Dermis microvascular lymphatic vessel endothelial cell (primary cell): ENCODE measurements around the gene PCDHGB2. TPM values are rescaled to one million over a fixed set of nuclear protein-coding genes. Genes with fewer than 3 reads are reported as not detected.
"Not testable (repeated sequence)": the region's sequence is repeated elsewhere in the genome, so short reads cannot be mapped to it uniquely, and the experiment has no call there.

Experiments used
- DNase-seq, 2 donors: peaks; one replicate each; pipeline versions ENCODE4 v3.0.0 to v3.0.0-alpha.2; 2010; ENCODE audit warnings: low read depth in 2 of 2
- total RNA-seq: library from RNA; depleted of rRNA; stranded (reverse); fragments of >200 nt; gene quantifications from 2 replicates; pipeline ENCODE4 v1.2.1, GENCODE V29; 2014

PCDHGB2 gene
- total RNA-seq, 1 donor from 2014 or later, result 0.64 TPM

DNA sequence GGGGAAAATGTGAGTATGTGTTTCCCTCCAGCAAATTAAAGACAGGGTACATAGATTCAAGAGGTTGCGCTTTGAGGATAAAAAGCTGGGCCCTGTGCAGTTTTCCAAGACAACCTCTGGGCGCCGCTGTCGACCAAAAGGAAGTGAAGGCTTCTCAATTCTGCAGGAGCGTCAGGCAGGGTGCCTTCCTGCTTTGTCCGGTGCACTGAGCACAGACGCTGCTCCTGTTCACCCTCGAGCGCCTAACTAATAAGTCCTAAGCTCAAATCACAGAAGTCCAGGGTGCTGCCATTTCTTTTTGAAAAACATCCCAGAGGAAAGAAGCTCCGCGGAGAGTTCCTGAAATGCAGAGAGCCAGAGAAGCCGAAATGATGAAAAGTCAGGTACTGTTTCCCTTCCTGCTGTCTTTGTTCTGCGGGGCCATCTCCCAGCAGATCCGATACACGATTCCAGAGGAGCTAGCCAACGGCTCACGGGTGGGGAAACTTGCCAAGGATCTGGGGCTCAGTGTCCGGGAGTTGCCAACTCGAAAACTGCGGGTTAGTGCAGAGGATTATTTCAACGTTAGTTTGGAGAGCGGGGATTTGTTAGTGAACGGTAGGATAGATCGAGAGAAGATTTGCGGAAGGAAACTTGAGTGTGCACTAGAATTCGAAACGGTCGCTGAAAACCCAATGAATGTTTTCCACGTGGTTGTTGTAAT, 9.7 kb upstream of the PCDHGB2 start, which contains the start of gene PCDHGB1:
TSS of gene PCDHGB1 (plus strand) at position 183 of the 703 bp plus-strand sequence. CDS start at position 345, 162 bp downstream.
- peak in 1 of 2 donors; percentile 42 for DNase-seq

DNA sequence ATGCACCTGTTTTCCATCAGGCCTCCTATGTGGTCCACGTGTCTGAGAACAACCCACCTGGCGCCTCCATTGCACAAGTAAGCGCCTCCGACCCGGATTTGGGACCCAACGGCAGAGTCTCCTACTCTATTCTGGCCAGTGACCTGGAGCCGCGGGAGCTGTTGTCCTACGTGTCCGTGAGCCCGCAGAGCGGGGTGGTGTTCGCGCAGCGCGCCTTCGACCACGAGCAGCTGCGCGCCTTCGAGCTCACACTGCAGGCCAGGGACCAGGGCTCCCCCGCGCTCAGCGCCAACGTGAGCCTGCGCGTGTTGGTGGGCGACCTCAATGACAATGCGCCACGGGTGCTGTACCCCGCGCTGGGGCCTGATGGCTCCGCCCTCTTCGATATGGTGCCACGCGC, 8.2 kb upstream of the PCDHGB2 start:
- no peak for DNase-seq

DNA sequence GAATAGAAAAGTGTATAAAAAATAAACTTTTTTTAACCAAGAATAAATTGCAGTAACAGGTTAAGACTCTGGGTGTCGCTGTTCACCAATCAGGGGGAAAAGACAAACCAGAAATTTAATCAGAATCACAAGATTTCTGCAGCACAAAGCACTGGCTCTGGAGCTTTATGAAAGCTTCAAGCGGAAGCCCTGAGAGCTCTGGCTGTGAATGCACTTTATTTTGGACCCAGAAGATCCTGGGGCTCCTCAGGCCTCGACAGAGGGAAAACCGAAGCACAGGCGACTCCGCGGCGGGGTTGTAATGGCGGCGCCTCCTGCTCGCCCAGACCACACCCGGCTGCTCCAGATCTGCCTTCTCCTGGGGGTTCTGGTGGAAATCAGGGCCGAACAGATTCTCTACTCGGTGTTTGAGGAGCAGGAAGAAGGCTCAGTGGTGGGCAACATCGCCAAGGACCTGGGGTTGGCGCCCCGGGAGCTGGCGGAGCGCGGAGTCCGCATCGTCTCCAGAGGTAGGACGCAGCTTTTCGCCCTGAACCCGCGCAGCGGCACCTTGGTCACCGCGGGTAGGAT, 4.8 kb upstream of the PCDHGB2 start, which contains the start of gene PCDHGA4:
TSS of gene PCDHGA4 (plus strand) at position 122 of the 570 bp plus-strand sequence. CDS start at position 209, 87 bp downstream.
- peak in 1 of 2 donors; percentile 25 for DNase-seq

DNA sequence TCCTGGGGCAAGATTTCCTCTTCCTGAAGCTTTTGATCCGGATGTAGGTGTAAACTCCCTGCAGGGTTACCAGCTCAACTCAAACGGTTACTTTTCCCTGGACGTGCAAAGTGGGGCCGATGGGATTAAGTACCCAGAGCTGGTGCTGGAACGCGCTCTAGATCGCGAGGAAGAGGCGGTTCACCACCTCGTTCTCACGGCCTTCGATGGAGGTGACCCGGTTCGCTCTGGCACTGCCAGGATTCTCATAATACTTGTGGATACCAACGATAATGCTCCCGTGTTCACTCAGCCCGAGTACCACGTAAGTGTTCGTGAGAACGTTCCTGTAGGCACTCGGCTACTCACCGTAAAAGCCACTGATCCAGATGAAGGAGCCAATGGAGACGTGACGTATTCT, 4.2 kb upstream of the PCDHGB2 start:
- no peak for DNase-seq

DNA sequence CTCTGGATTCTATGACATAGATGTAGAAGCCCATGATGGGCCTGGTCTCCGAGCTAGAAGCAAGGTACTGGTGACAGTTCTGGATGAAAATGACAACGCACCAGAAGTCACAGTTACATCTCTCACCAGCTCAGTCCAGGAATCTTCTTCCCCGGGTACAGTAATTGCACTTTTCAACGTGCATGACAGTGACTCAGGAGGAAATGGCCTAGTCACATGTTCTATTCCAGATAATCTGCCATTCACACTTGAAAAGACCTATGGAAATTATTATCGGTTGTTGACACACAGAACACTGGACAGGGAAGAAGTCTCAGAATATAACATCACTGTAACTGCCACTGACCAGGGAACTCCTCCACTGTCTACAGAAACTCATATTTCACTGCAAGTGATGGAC, 3.7 kb upstream of the PCDHGB2 start:
- DNase-seq, result no peak

DNA sequence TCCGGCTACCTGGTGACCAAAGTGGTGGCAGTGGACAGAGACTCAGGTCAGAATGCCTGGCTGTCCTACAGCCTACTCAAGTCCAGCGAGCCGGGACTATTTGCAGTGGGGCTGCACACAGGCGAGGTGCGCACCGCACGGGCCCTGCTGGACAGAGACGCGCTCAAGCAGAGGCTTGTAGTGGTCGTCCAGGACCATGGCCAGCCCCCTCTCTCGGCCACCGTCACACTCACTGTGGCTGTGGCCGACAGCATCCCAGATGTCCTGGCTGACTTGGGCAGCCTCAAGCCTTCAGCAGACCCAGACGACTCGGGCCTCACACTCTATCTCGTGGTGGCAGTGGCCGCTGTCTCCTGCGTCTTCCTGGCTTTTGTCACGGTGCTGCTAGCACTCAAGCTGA, 2.8 kb upstream of the PCDHGB2 start:
- no peak for DNase-seq

DNA sequence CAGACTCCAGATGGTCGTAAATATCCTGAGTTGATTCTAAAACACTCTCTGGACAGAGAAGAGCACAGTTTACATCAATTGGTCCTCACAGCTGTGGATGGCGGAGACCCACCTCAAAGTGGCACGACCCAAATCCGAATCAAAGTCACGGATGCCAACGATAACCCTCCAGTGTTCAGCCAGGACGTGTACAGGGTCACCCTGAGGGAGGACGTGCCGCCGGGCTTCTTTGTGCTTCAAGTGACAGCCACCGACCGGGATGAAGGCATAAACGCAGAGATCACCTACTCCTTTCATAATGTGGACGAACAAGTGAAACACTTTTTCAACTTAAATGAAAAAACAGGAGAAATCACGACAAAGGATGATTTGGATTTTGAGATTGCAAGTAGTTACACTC, 891 bp downstream of the PCDHGB2 start:
- DNase-seq, result no peak

DNA sequence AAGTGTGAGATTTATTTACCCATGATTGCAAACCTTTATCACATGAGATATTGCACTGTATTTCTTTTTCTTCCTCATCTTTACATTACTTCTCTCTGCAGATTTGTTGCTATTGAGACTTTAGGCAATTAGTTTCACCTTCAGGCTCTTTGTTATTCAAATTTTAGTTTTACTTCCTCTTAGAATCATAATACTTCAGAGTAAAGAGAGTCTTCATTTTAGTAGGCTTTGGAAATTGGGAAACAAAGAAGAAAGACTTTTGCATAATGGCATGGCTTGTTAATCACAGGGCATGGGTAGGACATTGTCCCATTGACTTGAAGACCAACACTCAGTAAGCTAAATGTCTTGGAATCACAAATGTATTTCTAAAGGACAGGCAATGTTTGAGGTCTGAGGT, 2.9 kb downstream of the PCDHGB2 start:
- DNase-seq, result no peak

DNA sequence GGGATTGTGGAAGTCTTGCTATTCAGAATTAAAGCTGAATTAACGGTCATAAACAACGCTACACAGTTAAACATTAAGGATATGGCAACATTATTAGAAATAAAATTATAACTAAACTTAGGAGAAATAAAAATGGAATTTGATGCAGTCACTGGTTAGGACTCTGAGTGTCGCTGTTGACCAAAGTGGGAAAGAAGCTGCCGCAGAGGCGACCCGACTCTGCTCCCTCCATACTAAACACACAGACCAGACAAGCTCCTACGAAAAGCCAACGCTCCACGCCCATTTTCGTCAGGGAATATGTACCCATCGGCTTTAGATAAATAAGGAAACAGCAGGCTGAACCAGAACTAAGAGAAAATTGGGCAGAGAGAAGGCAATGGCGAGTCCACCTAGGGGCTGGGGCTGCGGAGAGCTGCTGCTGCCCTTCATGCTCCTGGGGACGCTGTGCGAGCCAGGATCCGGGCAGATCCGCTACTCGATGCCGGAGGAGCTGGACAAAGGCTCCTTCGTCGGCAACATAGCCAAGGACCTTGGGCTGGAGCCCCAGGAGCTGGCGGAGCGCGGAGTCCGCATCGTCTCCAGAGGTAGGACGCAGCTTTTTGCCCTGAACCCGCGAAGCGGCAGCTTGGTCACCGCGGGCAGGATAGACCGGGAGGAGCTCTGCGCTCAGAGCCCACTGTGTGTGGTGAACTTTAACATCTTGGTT, 4.3 kb downstream of the PCDHGB2 start, which contains the start of gene PCDHGA5:
TSS of gene PCDHGA5 (plus strand) at position 211 of the 709 bp plus-strand sequence. CDS start at position 380, 169 bp downstream.
- no peak for DNase-seq

DNA sequence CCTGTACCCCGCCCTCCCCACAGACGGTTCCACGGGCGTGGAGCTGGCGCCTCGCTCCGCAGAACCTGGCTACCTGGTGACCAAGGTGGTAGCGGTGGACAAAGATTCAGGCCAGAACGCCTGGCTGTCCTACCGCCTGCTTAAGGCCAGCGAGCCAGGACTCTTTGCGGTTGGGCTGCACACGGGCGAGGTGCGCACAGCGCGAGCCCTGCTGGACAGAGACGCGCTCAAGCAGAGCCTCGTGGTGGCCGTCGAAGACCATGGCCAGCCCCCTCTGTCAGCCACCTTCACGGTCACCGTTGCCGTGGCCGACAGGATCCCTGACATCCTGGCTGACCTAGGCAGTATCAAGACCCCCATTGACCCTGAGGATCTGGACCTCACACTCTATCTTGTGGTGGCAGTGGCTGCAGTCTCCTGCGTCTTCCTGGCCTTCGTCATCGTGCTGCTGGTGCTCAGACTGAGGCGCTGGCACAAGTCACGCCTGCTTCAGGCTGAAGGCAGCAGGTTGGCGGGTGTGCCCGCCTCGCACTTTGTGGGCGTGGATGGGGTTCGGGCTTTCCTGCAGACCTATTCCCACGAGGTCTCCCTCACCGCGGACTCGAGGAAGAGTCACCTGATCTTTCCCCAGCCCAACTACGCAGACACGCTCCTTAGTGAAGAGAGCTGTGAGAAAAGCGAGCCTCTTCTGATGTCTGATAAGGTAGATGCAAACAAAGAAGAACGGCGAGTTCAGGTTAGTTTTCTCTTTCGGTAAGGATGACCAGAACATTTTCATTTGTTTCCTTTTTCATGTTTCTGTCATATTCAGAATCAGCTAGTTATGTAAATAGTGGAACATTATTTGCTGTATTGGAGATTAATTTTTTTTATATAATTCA, 6.5 kb downstream of the PCDHGB2 start:
- no peak for DNase-seq

DNA sequence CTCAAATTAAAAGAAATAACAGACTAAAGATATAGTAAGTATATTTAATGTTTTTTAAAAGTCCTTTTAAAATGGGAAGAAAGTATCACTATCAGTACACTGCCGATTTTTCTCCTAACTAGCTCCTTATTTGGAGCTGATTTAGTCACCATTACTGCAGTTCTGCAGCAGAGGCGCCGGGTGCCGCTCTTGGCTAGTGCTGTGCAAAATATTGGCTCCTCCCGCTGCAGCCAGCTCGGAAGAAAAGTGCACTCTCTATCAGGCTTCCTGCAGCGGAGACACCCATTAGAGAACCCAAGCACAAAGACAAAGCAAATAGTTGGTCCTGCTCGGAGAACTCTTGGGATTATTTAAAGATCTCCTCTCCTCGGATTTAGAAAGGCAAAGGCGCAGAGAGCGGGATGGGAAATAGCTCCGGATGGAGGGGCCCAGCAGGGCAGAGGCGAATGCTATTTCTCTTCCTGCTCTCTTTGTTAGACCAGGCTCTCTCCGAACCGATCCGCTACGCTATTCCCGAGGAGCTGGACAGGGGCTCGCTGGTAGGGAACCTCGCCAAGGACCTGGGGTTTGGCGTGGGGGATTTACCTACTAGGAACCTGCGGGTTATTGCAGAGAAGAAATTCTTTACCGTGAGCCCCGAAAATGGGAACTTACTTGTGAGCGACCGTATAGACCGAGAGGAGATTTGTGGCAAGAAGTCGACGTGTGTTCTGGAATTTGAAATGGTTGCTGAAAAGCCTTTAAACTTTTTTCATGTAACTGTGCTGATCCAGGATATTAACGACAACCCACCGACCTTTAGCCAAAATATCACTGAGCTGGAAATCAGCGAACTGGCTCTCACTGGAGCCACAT, 10.4 kb downstream of the PCDHGB2 start, which contains the start of gene PCDHGB3:
TSS of gene PCDHGB3 (plus strand) at position 249 of the 855 bp plus-strand sequence. CDS start at position 402, 153 bp downstream.
- peak; percentile 38 to 71 for DNase-seq

DNA sequence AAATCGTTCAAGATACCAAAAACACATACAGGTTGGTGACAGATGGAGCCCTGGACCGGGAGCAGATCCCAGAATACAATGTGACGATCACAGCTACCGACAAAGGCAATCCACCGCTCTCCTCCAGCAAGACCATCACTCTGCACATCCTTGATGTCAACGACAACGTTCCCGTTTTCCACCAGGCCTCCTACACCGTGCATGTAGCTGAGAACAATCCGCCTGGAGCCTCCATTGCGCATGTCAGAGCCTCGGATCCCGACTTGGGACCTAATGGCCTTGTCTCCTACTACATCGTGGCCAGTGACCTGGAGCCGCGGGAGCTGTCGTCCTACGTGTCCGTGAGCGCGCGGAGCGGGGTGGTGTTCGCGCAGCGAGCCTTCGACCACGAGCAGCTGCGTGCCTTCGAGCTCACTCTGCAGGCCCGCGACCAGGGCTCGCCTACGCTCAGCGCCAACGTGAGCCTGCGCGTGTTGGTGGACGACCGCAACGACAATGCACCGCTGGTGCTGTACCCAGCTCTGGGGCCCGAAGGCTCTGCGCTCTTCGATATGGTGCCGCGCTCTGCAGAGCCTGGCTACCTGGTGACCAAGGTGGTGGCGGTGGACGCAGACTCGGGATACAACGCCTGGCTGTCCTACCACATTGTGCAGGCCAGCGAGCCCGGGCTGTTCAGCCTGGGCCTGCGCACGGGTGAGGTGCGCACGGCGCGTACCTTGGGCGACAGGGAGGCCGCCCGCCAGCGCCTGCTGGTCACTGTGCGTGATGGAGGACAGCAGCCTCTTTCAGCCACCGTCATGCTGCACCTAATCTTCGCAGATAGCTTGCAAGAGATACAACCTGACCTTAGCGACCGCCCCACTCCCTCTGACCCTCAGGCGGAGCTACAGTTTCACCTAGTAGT, 12.0 kb downstream of the PCDHGB2 start:
- no peak for DNase-seq

DNA sequence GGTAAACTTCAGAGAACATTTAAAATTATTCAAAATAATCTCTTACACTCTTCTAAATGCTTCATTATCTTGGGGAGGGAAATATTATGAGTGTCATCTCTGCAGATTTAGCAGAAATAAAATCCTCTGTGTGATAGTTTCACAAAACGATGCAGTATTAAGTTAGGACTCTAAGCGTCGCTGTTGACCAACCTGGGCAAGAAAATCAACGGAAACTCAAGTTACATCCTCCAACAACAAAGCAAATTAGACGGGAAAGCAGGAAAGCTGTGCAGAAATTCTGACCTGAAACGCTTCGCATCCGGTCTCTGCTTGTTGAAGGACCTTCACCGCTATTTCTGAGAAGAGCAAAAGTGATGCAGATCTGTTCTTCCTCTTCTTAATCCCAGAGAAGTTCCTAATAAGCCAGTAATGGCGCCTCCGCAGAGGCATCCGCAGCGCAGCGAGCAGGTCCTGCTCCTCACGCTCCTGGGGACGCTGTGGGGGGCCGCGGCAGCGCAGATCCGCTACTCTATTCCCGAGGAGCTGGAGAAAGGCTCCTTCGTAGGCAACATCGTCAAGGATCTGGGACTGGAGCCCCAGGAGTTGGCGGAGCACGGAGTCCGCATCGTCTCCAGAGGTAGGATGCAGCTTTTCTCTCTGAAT, 14.0 kb downstream of the PCDHGB2 start, which contains the start of gene PCDHGA6:
TSS of gene PCDHGA6 (plus strand) at position 219 of the 645 bp plus-strand sequence. CDS start at position 412, 193 bp downstream.
- peak in 1 of 2 donors; percentile 42 for DNase-seq

DNA sequence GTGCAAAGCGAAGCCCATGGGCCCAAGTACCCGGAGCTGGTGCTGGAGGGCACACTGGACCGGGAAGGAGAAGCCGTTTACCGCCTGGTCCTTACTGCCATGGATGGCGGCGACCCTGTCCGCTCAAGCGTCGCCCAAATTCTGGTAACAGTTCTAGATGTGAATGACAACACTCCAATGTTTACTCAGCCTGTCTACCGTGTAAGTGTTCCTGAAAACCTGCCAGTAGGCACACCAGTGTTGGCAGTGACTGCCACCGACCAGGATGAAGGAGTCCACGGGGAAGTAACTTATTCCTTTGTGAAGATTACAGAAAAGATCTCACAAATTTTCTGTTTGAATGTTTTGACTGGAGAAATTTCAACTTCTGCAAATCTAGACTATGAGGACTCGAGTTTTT, 14.8 kb downstream of the PCDHGB2 start:
- no peak for DNase-seq

DNA sequence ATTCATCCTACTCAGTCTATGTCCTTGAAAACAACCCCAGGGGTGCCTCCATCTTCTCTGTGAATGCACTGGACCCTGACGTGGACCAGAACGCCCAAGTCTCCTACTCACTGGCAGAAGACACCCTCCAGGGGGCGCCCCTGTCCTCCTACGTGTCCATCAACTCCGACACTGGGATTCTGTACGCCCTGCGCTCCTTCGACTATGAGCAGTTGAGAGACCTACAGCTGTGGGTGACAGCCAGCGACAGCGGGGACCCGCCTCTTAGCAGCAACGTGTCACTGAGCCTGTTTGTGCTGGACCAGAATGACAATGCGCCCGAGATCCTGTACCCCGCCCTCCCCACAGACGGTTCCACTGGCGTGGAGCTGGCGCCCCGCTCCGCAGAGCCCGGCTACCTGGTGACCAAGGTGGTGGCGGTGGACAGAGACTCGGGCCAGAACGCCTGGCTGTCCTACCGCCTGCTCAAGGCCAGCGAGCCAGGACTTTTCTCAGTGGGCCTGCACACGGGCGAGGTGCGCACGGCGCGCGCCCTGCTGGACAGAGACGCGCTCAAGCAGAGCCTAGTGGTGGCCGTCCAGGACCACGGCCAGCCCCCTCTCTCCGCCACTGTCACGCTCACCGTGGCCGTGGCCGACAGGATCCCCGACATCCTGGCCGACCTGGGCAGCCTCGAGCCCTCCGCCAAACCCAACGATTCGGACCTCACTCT, 15.8 kb downstream of the PCDHGB2 start:
- DNase-seq, result not testable (repeated sequence)

DNA sequence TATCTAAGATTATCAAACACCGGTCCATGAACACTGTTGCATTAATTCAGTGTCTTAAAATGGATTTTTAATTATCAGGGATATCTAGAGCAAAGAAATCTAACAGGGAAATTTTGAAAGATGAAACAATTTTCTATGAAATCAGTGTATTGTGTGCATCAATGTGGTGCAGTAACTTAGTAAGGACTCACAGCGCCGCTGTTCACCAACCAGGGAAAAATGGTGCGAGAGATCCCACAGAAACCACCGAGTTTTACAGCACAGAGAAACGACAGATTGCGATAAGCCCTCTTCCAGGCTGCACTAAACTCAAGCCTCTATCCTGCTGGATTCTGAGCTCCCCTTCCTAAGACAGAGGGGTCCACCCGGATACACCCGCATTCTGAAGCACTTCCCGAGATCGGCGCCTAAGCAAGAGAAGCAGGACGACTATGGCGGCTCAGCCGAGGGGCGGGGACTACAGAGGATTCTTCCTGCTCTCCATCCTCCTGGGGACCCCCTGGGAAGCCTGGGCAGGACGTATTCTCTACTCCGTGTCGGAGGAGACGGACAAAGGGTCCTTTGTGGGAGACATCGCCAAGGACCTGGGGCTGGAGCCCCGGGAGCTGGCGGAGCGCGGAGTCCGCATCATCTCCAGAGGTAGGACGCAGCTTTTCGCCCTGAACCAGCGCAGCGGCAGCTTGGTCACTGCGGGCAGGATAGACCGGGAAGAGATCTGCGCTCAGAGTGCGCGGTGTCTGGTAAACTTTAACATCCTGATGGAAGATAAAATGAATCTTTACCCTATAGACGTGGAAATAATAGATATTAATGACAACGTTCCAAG, 22.9 kb downstream of the PCDHGB2 start, which contains the start of gene PCDHGA7:
TSS of gene PCDHGA7 (plus strand) at position 274 of the 826 bp plus-strand sequence. CDS start at position 432, 158 bp downstream.
- peak in 1 of 2 donors; percentile 43 for DNase-seq

DNA sequence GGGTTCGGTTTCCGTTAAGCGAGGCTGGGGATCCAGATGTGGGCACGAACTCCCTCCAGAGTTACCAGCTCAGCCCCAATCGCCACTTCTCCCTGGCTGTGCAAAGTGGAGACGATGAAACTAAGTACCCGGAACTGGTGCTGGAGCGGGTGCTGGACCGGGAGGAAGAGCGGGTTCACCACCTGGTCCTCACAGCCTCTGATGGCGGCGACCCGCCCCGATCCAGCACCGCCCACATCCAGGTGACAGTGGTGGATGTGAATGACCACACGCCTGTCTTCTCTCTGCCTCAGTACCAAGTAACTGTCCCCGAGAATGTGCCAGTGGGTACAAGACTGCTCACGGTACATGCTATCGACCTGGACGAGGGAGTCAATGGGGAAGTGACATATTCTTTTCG, 23.6 kb downstream of the PCDHGB2 start:
- DNase-seq, result no peak
